GM23338 (cell line): ENCODE data around the gene NUDC.
A peak's percentile ranks its signal among the peaks of the same experiment; 100 is the strongest.

ENCODE experiments used
- CREB1 ChIP-seq: fragments of 250-450 bp; sonication (Bioruptor Pico); IDR thresholded peaks from 2 replicates; pipeline ENCODE4 v1.5.0; 2020; ENCODE audit warnings: low read depth, mild to moderate bottlenecking, moderate library complexity
- CTCF ChIP-seq, 2 experiments: fragments of 200-600 bp in 1 of 2; sonication (generic) in 1 of 2; conservative IDR thresholded peaks; 2 replicates each; pipeline versions ENCODE4 v1.5.1 to v1.6.1; 2016 to 2017; ENCODE audit warnings: antibody characterized with exemption in 2 of 2, low read depth in 2 of 2, mild to moderate bottlenecking in 2 of 2, moderate library complexity in 1 of 2
- ETS1 ChIP-seq: IDR thresholded peaks from 2 replicates; pipeline ENCODE4 v1.6.1; 2016; ENCODE audit warnings: antibody characterized with exemption
- EZH2 ChIP-seq: fragments of 200-600 bp; sonication (generic); IDR thresholded peaks from one replicate; pipeline ENCODE4 v1.8.0; 2017; ENCODE audit warnings: antibody characterized with exemption, mild to moderate bottlenecking, low read depth; ENCODE audit not compliant: unreplicated experiment
- EZH2phosphoT487 ChIP-seq: fragments of 200-600 bp; sonication (generic); IDR thresholded peaks from one replicate; pipeline ENCODE4 v1.8.1; 2018; ENCODE audit warnings: antibody characterized with exemption; ENCODE audit not compliant: unreplicated experiment
- JUNB ChIP-seq: IDR thresholded peaks from one replicate; pipeline ENCODE4 v1.6.1; 2016; ENCODE audit warnings: antibody characterized with exemption; ENCODE audit not compliant: unreplicated experiment
- NANOG ChIP-seq: IDR thresholded peaks from 2 replicates; pipeline ENCODE4 v1.6.1; 2016; ENCODE audit warnings: antibody characterized with exemption, borderline replicate concordance
- POLR2AphosphoS5 ChIP-seq: IDR thresholded peaks from 2 replicates; pipeline ENCODE4 v1.6.1; 2016; ENCODE audit warnings: antibody characterized with exemption, low read depth
- REST ChIP-seq: IDR thresholded peaks from one replicate; pipeline ENCODE4 v1.6.1; 2018; ENCODE audit warnings: antibody characterized with exemption; ENCODE audit not compliant: unreplicated experiment
- STAT1 ChIP-seq: IDR thresholded peaks from one replicate; pipeline ENCODE4 v1.6.1; 2016; ENCODE audit warnings: antibody characterized with exemption; ENCODE audit not compliant: unreplicated experiment
- ZNF114 ChIP-seq: fragments of 250-450 bp; sonication (Bioruptor Pico); IDR thresholded peaks from 2 replicates; pipeline ENCODE4 v1.5.0; 2020; ENCODE audit warnings: mild to moderate bottlenecking, moderate library complexity
- ZNF331 ChIP-seq: fragments of 250-450 bp; sonication (Bioruptor Pico); IDR thresholded peaks from 2 replicates; pipeline ENCODE4 v1.5.0; 2020; ENCODE audit warnings: low read depth, mild to moderate bottlenecking, moderate library complexity
- ZNF462 ChIP-seq: fragments of 250-450 bp; sonication (Bioruptor Pico); IDR thresholded peaks from 2 replicates; pipeline ENCODE4 v1.5.0; 2020; ENCODE audit warnings: mild to moderate bottlenecking, moderate library complexity

GRCh38 chr1:26889551-26890466, 31.7 kb upstream of the NUDC start, which contains the start of gene GPN2:
- no peak for TF ChIP-seq JUNB
- peak; percentile 56; the same call in 1 of the 2 replicates for TF ChIP-seq CREB1 (CRISPR knock-in tag)
- no peak for TF ChIP-seq EZH2phosphoT487
- no peak for TF ChIP-seq CTCF (conservative IDR thresholded peaks at IDR 0.05; ENCODE audit: low read depth in 2 of 2)
- TF ChIP-seq EZH2, result no peak
- TF ChIP-seq REST, result no peak
- TF ChIP-seq POLR2AphosphoS5, result peak; percentile 95
- TF ChIP-seq ETS1, result peak; percentile 43; the same call in 1 of the 2 replicates
- TF ChIP-seq ZNF331 (CRISPR knock-in tag), result no peak
- no peak for TF ChIP-seq NANOG
- TF ChIP-seq STAT1, result no peak
- no peak for TF ChIP-seq ZNF114 (CRISPR knock-in tag)
- TF ChIP-seq ZNF462 (CRISPR knock-in tag), result no peak
